MCF 10A (cell line): Measurements from ENCODE around the gene PSAP. TPM values are rescaled to one million over a fixed set of nuclear protein-coding genes. Genes with fewer than 3 reads are reported as not detected.

Source experiments
- BruUV-seq: library from RNA; stranded (reverse); fragments of 400-500 nt; replicated peaks from 2 replicates; lab custom pipeline; 2021; lab: Mats Ljungman, UMichigan
- CTCF ChIA-PET: fragments of 300-600 bp; sonication (Branson Sonifier 250); formaldehyde crosslinking; extraction: SDS; loops from one replicate; lab custom pipeline; 2021; ENCODE audit warnings: antibody characterized with exemption, inconsistent platforms; lab: Yijun Ruan, JAX
- POLR2A ChIA-PET: fragments of 300-600, 350-650 bp; sonication (Branson Sonifier 250); formaldehyde crosslinking; extraction: SDS; loops from one replicate; lab custom pipeline; 2020; ENCODE audit warnings: antibody characterized with exemption, inconsistent platforms; lab: Yijun Ruan, JAX
- DNase-seq: peaks from one replicate; pipeline ENCODE4 v3.0.0-alpha.2; 2018; ENCODE audit not compliant: unreplicated experiment
- H3K27ac Mint-ChIP-seq: one replicate; pipeline ENCODE4 v1.8.0; 2022; ENCODE audit warnings: mild to moderate bottlenecking, low read depth, mixed read lengths; ENCODE audit not compliant: unreplicated experiment
- H3K27me3 Mint-ChIP-seq: one replicate; pipeline ENCODE4 v1.8.0; 2022; ENCODE audit warnings: mixed read lengths; ENCODE audit not compliant: insufficient read depth, unreplicated experiment
- H3K36me3 Mint-ChIP-seq: one replicate; pipeline ENCODE4 v1.8.0; 2022; ENCODE audit warnings: mild to moderate bottlenecking, moderate library complexity, mixed read lengths; ENCODE audit not compliant: insufficient read depth, unreplicated experiment
- H3K4me1 Mint-ChIP-seq: one replicate; pipeline ENCODE4 v1.8.0; 2022; ENCODE audit warnings: mixed read lengths; ENCODE audit not compliant: insufficient read depth, unreplicated experiment
- H3K4me3 Mint-ChIP-seq: one replicate; pipeline ENCODE4 v1.8.0; 2022; ENCODE audit warnings: mild to moderate bottlenecking, moderate library complexity, mixed read lengths; ENCODE audit not compliant: unreplicated experiment
- H3K9me3 Mint-ChIP-seq: one replicate; pipeline ENCODE4 v1.8.0; 2022; ENCODE audit warnings: mixed read lengths; ENCODE audit not compliant: unreplicated experiment
- intact Hi-C: fragments of 100-400 bp; cut with micrococcal nuclease; formaldehyde crosslinking; loops from 2 replicates; pipeline ENCODE4 v1.14.1; 2022
- total RNA-seq: library from RNA; stranded (reverse); gene quantifications from 2 replicates; pipeline ENCODE4 v1.2.3, GENCODE V29; 2022
- TF ChIP-seq, protein P1 (sequence below): fragments of 200-600 bp; IDR thresholded peaks from one replicate; pipeline ENCODE4 v1.8.0; 2022; ENCODE audit warnings: antibody characterized with exemption, mild to moderate bottlenecking; ENCODE audit not compliant: unreplicated experiment

Gene PSAP
- total RNA-seq, 1 experiment from 2014 or later: 506 TPM

DNA sequence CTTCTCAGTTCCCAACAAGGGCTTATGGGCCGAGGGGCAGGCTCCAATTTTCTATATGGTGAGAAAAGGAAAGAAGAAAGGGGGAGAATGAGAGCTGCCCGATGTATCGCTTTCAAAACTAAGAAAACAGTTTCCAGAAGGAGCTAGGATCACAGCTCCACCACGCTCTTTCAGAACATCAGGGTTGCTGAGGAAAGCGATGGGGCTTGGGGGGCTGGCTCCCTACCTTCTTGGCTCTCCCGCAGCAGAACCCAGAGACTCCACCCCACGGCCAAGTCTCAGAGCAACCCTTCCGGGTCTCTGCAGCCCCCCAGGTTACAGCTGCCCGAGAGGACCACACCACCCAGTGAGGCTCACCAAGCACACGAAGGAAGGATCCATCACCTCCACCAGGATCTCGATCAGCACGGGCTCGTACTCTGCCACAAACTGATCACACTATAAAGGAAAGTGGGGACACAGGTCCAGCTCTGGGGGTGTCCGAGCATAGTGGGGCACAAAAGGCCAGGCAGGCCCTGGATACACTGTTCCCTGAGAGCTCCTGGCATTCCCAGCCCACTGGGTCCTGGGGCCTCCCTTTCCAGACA is 32.3 kb downstream of the PSAP start:
- Mint-ChIP-seq H3K4me1 (no peaks in the 10 kb centered on the region), H3K27me3 (no peaks in the 10 kb centered on the region), H3K27ac (no peak overlapping the region), H3K36me3 (peaks cover 82% of the 10 kb centered on the region), H3K9me3 (no peaks in the 10 kb centered on the region), H3K4me3 (no peak overlapping the region)
- intact Hi-C loops: no loop called here
- TF ChIP-seq, protein P1, sequence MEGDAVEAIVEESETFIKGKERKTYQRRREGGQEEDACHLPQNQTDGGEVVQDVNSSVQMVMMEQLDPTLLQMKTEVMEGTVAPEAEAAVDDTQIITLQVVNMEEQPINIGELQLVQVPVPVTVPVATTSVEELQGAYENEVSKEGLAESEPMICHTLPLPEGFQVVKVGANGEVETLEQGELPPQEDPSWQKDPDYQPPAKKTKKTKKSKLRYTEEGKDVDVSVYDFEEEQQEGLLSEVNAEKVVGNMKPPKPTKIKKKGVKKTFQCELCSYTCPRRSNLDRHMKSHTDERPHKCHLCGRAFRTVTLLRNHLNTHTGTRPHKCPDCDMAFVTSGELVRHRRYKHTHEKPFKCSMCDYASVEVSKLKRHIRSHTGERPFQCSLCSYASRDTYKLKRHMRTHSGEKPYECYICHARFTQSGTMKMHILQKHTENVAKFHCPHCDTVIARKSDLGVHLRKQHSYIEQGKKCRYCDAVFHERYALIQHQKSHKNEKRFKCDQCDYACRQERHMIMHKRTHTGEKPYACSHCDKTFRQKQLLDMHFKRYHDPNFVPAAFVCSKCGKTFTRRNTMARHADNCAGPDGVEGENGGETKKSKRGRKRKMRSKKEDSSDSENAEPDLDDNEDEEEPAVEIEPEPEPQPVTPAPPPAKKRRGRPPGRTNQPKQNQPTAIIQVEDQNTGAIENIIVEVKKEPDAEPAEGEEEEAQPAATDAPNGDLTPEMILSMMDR: no peak
- ChIA-PET CTCF (interaction anchor here (1.2 kb wide), 1 partner anchor 77 kb away, joined by 6 read pairs; no protein-coding TSS in a partner anchor), POLR2A (interaction anchor here (1.3 kb wide), 1 partner anchor 12 kb away, joined by 3 read pairs; no protein-coding TSS in a partner anchor)
- DNase-seq: no peak
- no TSS peak for BruUV-seq

DNA sequence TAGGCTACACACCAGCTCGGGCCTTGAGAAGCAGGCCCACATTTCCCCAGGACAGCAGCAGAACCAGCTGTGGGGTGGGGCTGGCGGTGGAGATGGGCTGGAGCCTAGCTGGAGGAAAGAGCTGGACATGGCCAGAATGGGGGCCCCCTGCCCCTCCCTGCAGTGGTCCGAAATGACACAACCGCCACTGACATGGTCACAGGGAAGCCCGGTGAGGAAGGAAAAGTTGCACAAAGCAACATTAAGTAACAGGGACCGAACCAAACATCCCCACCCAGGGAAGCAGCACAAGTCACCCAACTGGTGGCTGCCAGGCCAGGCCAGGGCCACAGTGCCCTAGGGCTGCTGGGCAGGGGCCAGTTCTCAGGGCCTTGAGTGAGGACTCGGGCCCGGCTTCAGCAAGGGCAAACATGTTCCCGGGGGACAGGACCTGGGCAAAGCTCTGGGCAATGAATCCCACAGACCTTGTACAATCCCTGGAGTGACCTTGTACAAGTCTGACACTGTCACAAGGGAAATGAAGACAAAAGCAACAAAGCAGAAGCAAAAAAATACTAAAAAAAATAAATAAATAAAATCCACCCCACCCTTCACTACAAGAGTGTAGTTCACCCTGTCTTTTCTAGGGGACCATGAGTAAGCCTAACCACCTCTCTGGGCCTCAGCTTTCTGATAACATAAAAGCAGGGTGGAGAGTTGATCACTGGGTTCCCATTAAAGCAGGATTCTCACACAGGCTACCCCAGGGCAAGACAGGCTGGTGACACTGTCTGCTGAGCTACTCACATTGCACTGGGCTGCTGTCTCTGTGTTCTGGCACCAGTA is 33.0 kb downstream of the PSAP start:
- ChIA-PET CTCF (interaction anchor here (0.6 to 1.2 kb wide), 3 partner anchors 13 to 1281 kb away, joined by 4 to 6 read pairs (median 5); no protein-coding TSS in a partner anchor), POLR2A (interaction anchor here (0.6 to 1.3 kb wide), 2 partner anchors 11 to 1769 kb away, joined by 3 read pairs; no protein-coding TSS in a partner anchor)
- TF ChIP-seq, protein P1: no peak
- H3K27me3 Mint-ChIP-seq: no peaks in the 10 kb centered on the region
- peaks cover 76% of the 10 kb centered on the region for H3K36me3 Mint-ChIP-seq
- H3K4me3 Mint-ChIP-seq: no peak overlapping the region
- H3K27ac Mint-ChIP-seq: no peak overlapping the region
- DNase-seq: no peak
- H3K9me3 Mint-ChIP-seq: no peaks in the 10 kb centered on the region
- intact Hi-C loops: no loop called here
- H3K4me1 Mint-ChIP-seq: no peaks in the 10 kb centered on the region
- BruUV-seq: no TSS peak

DNA sequence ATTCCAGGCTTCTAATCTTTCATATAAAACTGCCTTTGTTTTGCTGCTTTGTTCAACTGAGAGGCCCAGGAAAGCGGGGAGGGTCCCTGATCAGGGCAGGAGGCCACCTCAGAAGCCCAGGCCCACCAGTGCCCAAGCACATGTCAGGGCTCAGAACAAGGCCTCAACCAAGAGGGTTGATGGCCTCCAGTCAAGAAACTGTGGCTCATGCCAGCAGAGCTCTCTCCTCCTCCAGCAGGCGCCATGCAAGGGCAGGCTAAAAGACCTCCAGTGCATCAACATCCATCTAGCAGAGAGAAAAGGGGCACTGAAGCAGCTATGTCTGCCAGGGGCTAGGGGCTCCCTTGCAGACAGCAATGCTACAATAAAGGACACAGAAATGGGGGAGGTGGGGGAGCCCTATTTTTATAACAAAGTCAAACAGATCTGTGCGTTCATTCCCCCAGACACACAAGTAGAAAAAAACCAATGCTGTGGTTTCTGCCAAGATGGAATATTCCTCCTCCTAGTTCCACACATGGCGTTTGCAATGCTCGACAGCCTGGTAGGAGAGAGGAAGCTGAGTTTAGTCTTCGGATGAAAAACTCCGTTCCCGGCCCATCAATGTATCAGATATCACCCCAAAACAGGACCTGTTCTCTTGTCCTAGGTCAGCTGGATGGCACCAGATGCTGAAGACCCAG is 34.0 kb downstream of the PSAP start:
- TF ChIP-seq, protein P1: no peak
- Mint-ChIP-seq H3K27me3 (no peaks in the 10 kb centered on the region), H3K36me3 (peaks cover 67% of the 10 kb centered on the region), H3K9me3 (no peaks in the 10 kb centered on the region), H3K4me1 (no peaks in the 10 kb centered on the region), H3K27ac (no peak overlapping the region), H3K4me3 (no peak overlapping the region)
- ChIA-PET POLR2A (interaction anchor here (1.2 kb wide), 1 partner anchor 21 kb away, joined by 3 read pairs; no protein-coding TSS in a partner anchor), CTCF (interaction anchor here (0.6 to 1.5 kb wide), 4 partner anchors 14 to 1282 kb away, joined by 3 to 7 read pairs (median 4); no protein-coding TSS in a partner anchor)
- TSS peak; percentile 80 for BruUV-seq
- intact Hi-C loops: no loop called here
- no peak for DNase-seq
